ENCODE data around the gene JPH3.

GRCh38 chr16:87685405-87685755 is 83.1 kb downstream of the JPH3 start:
- TF ChIP-seq, protein P1, sequence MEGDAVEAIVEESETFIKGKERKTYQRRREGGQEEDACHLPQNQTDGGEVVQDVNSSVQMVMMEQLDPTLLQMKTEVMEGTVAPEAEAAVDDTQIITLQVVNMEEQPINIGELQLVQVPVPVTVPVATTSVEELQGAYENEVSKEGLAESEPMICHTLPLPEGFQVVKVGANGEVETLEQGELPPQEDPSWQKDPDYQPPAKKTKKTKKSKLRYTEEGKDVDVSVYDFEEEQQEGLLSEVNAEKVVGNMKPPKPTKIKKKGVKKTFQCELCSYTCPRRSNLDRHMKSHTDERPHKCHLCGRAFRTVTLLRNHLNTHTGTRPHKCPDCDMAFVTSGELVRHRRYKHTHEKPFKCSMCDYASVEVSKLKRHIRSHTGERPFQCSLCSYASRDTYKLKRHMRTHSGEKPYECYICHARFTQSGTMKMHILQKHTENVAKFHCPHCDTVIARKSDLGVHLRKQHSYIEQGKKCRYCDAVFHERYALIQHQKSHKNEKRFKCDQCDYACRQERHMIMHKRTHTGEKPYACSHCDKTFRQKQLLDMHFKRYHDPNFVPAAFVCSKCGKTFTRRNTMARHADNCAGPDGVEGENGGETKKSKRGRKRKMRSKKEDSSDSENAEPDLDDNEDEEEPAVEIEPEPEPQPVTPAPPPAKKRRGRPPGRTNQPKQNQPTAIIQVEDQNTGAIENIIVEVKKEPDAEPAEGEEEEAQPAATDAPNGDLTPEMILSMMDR (conservative IDR thresholded peaks at IDR 0.05), result no peak
- TF ChIP-seq ZFX (IDR thresholded peaks at IDR 0.05), result no peak

All from C4-2B (cell line).